ENCODE results near the gene RECQL.

The RECQL gene

GRCh38 chr12:21501258-21502163 is at the start of gene RECQL, which contains the start of gene GOLT1B:
Gene RECQL, minus strand, starts transcription at chr12:21501635. Its CDS starts 2,065 bp downstream, at chr12:21499570.
Gene GOLT1B, plus strand, starts transcription at chr12:21501789. Its CDS starts 135 bp downstream, at chr12:21501924.
- peak; percentile 88 for DNase-seq

- no peak for DNase-seq
These were observed 46.0 kb upstream of the RECQL start for GRCh38 chr12:21547437-21547836.

- no peak for DNase-seq
These were observed 45.3 kb upstream of the RECQL start for GRCh38 chr12:21546716-21547115.

GRCh38 chr12:21545557-21545956 is 44.1 kb upstream of the RECQL start:
- DNase-seq = no peak

GRCh38 chr12:21543151-21543550 is 41.7 kb upstream of the RECQL start:
- DNase-seq = no peak

- no peak for DNase-seq
These were observed 41.0 kb upstream of the RECQL start for GRCh38 chr12:21542403-21542802.

- DNase-seq = no peak
These were observed 40.3 kb upstream of the RECQL start for GRCh38 chr12:21541773-21542172.

GRCh38 chr12:21539797-21540196 is 38.4 kb upstream of the RECQL start:
- no peak for DNase-seq

GRCh38 chr12:21538061-21538653 is 36.7 kb upstream of the RECQL start:
- no peak for DNase-seq

GRCh38 chr12:21529456-21529855 is 28.0 kb upstream of the RECQL start:
- no peak for DNase-seq

- DNase-seq = no peak
These were observed 27.5 kb upstream of the RECQL start for GRCh38 chr12:21528953-21529352.

- DNase-seq = peak; percentile 71
These were observed 26.2 kb upstream of the RECQL start for GRCh38 chr12:21527451-21528180.

GRCh38 chr12:21526721-21527345 is 25.4 kb upstream of the RECQL start:
- DNase-seq = no peak

GRCh38 chr12:21526053-21526452 is 24.6 kb upstream of the RECQL start, which contains the start of gene SPX:
Gene SPX, plus strand, starts transcription at chr12:21526296. Its CDS starts 177 bp downstream, at chr12:21526473.
- DNase-seq = no peak

GRCh38 chr12:21523148-21523547 is 21.7 kb upstream of the RECQL start:
- no peak for DNase-seq

GRCh38 chr12:21521541-21521940 is 20.1 kb upstream of the RECQL start:
- no peak for DNase-seq

GRCh38 chr12:21518451-21518850 is 17.0 kb upstream of the RECQL start:
- DNase-seq = no peak

- no peak for DNase-seq
These were observed 14.8 kb upstream of the RECQL start for GRCh38 chr12:21516281-21516680.

GRCh38 chr12:21509768-21510167 is 8.3 kb upstream of the RECQL start:
- no peak for DNase-seq

GRCh38 chr12:21507849-21508248 is 6.4 kb upstream of the RECQL start:
- DNase-seq = no peak

GRCh38 chr12:21505888-21506287 is 4.5 kb upstream of the RECQL start:
- no peak for DNase-seq

- DNase-seq = no peak
These were observed 1.4 kb upstream of the RECQL start for GRCh38 chr12:21502872-21503271.

- peak; percentile 44 for DNase-seq
These were observed 695 bp upstream of the RECQL start for GRCh38 chr12:21502164-21502496.

Measured in CD4-positive, alpha-beta T cell treated with Interleukin-17A for 4 hours (primary cell).